ENCODE measurements around the gene ANKS1A.

DNA sequence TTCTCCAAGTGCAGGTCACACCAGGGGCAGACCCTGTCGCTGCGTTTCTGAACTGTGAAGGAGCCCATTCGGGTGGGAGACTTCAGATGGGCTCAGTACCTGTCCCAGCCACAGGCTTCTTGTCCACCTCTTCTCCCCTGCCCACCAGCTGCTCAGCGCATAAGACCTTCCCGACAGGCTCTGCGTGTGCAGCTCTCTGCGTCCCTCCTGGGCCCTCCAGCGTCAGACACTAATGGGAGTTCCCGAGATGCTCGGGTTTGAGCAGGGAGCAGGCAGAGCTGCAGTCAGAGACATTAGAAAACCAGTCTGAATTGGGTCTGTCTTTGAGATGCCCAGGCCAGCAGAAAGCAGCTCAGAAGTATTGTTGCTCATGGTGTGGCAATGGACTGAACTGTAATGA, 201.7 kb downstream of the ANKS1A start:
- TF ChIP-seq, protein P1, sequence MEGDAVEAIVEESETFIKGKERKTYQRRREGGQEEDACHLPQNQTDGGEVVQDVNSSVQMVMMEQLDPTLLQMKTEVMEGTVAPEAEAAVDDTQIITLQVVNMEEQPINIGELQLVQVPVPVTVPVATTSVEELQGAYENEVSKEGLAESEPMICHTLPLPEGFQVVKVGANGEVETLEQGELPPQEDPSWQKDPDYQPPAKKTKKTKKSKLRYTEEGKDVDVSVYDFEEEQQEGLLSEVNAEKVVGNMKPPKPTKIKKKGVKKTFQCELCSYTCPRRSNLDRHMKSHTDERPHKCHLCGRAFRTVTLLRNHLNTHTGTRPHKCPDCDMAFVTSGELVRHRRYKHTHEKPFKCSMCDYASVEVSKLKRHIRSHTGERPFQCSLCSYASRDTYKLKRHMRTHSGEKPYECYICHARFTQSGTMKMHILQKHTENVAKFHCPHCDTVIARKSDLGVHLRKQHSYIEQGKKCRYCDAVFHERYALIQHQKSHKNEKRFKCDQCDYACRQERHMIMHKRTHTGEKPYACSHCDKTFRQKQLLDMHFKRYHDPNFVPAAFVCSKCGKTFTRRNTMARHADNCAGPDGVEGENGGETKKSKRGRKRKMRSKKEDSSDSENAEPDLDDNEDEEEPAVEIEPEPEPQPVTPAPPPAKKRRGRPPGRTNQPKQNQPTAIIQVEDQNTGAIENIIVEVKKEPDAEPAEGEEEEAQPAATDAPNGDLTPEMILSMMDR (conservative IDR thresholded peaks at IDR 0.05; ENCODE audit: low read length) = no peak
- no peak for TF ChIP-seq EZH2phosphoT487 (IDR thresholded peaks at IDR 0.05; ENCODE audit: borderline replicate concordance)

Data from Loucy (cell line).